Trophoblast cell (in vitro differentiated cells and primary cell): ENCODE measurements around the gene RIT1. TPM values are rescaled to one million over a fixed set of nuclear protein-coding genes. Genes with fewer than 3 reads are reported as not detected.

Experiments used
- DNase-seq, 2 donors: peaks; one replicate each; pipeline ENCODE4 v3.0.0-alpha.2; 2016
- H2AFZ ChIP-seq: 2 replicates; pipeline ENCODE4 v1.6.1; 2013; ENCODE audit warnings: low read length, moderate library complexity, mild to moderate bottlenecking; ENCODE audit not compliant: insufficient read depth, poor library complexity
- H2AK5ac ChIP-seq: 2 replicates; pipeline ENCODE4 v1.6.1; 2013; ENCODE audit warnings: mild to moderate bottlenecking, low read length
- H2BK120ac ChIP-seq: 2 replicates; pipeline ENCODE4 v1.6.1; 2013; ENCODE audit warnings: low read length, mild to moderate bottlenecking, moderate library complexity; ENCODE audit not compliant: insufficient read depth, poor library complexity
- H2BK12ac ChIP-seq: 2 replicates; pipeline ENCODE4 v1.6.1; 2013; ENCODE audit warnings: mild to moderate bottlenecking, low read length, moderate library complexity
- H2BK5ac ChIP-seq: 2 replicates; pipeline ENCODE4 v1.6.1; 2013; ENCODE audit warnings: low read length, low read depth, moderate library complexity, mild to moderate bottlenecking; ENCODE audit not compliant: poor library complexity
- H3K14ac ChIP-seq: 2 replicates; pipeline ENCODE4 v1.6.1; 2013; ENCODE audit warnings: mild to moderate bottlenecking, low read length
- H3K18ac ChIP-seq: 2 replicates; pipeline ENCODE4 v1.6.1; 2013; ENCODE audit warnings: mild to moderate bottlenecking, low read length
- H3K23ac ChIP-seq: 2 replicates; pipeline ENCODE4 v1.6.1; 2013; ENCODE audit warnings: low read length
- H3K27ac ChIP-seq: 2 replicates; pipeline ENCODE4 v1.5.1; 2013; ENCODE audit warnings: low read depth, mild to moderate bottlenecking, inconsistent platforms, low read length, moderate library complexity
- H3K27me3 ChIP-seq: 2 replicates; pipeline ENCODE4 v1.6.1; 2013; ENCODE audit warnings: inconsistent platforms, mild to moderate bottlenecking, low read length, moderate library complexity; ENCODE audit not compliant: insufficient read depth
- H3K36me3 ChIP-seq, 2 experiments: 1 replicate in 1 of 2; 2 replicates in 1 of 2; pipeline ENCODE4 v1.6.1; 2013; ENCODE audit warnings: low read length in 2 of 2, mild to moderate bottlenecking in 2 of 2, moderate library complexity in 1 of 2; ENCODE audit not compliant: insufficient read depth in 2 of 2, control insufficient read depth in 1 of 2
- H3K4ac ChIP-seq: 2 replicates; pipeline ENCODE4 v1.6.1; 2013; ENCODE audit warnings: low read depth, mild to moderate bottlenecking, low read length, moderate library complexity
- H3K4me1 ChIP-seq, 2 experiments: 1 replicate in 1 of 2; 2 replicates in 1 of 2; pipeline ENCODE4 v1.6.1; 2013; ENCODE audit warnings: low read length in 2 of 2, mild to moderate bottlenecking in 2 of 2, moderate library complexity in 1 of 2; ENCODE audit not compliant: insufficient read depth in 2 of 2, control insufficient read depth in 1 of 2
- H3K4me2 ChIP-seq: 2 replicates; pipeline ENCODE4 v1.6.1; 2013; ENCODE audit warnings: inconsistent platforms, mild to moderate bottlenecking, low read length, moderate library complexity
- H3K4me3 ChIP-seq: 2 replicates; pipeline ENCODE4 v1.5.1; 2013; ENCODE audit warnings: mild to moderate bottlenecking, low read depth, low read length, inconsistent platforms
- H3K79me1 ChIP-seq: one replicate; pipeline ENCODE4 v1.6.1; 2013; ENCODE audit warnings: low read length
- H3K79me2 ChIP-seq: 2 replicates; pipeline ENCODE4 v1.6.1; 2013; ENCODE audit warnings: low read length, mild to moderate bottlenecking; ENCODE audit not compliant: control insufficient read depth, insufficient read depth, poor library complexity
- H3K9ac ChIP-seq: 2 replicates; pipeline ENCODE4 v1.6.1; 2013; ENCODE audit warnings: mild to moderate bottlenecking, low read length
- H3K9me3 ChIP-seq: 2 replicates; pipeline ENCODE4 v1.6.1; 2013; ENCODE audit warnings: low read depth, mild to moderate bottlenecking, control low read depth, inconsistent platforms, low read length; ENCODE audit not compliant: insufficient read depth
- H4K12ac ChIP-seq: 2 replicates; pipeline ENCODE4 v1.6.1; 2013; ENCODE audit warnings: low read depth, mild to moderate bottlenecking, low read length, moderate library complexity
- H4K8ac ChIP-seq: 2 replicates; pipeline ENCODE4 v1.6.1; 2013; ENCODE audit warnings: low read depth, mild to moderate bottlenecking, low read length, moderate library complexity
- H4K91ac ChIP-seq: one replicate; pipeline ENCODE4 v1.6.1; 2013; ENCODE audit warnings: low read depth, mild to moderate bottlenecking, low read length, moderate library complexity
- WGBS: extraction: QIAGEN DNeasy Blood & Tissue Kit; methylation state at CpG from one replicate; pipeline ENCODE4 v1.1.7; 2013; ENCODE audit warnings: missing lambda C conversion rate; ENCODE audit not compliant: insufficient read length, insufficient coverage; ENCODE audit errors: extremely low coverage; 5-methylcytosine and 5-hydroxymethylcytosine counted together
- polyA plus RNA-seq: library from polyadenylated mRNA; stranded (reverse); fragments of 200-250 nt; gene quantifications from 2 replicates; pipeline ENCODE4 v1.2.3, GENCODE V29; 2013

RIT1 gene
- polyA plus RNA-seq, result 47.7 and 49.1 TPM in 2 replicates

GRCh38 chr1:155911156-155912055, at the start of gene RIT1:
Gene RIT1, minus strand, starts transcription at chr1:155911349. Its CDS starts 588 bp downstream, at chr1:155910761.
- Histone ChIP-seq H4K12ac (peak within 1 kb of the TSS; percentile 76), H3K27me3 (no peaks in the 10 kb centered on the region), H3K23ac (no peak within 1 kb of the TSS), H3K36me3 (peaks cover 37 to 43% of the 10 kb centered on the region in 2 experiments), H2BK120ac (peak within 1 kb of the TSS; percentile 23), H2BK5ac (no peak within 1 kb of the TSS), H2BK12ac (no peak within 1 kb of the TSS), H3K4ac (no peak within 1 kb of the TSS), H3K79me2 (peaks cover 3% of the 10 kb centered on the region), H3K14ac (peak within 1 kb of the TSS; percentile 23), H3K4me3 (peak within 1 kb of the TSS; percentile 82), H2AK5ac (no peak within 1 kb of the TSS), H3K9me3 (no peaks in the 10 kb centered on the region), H3K79me1 (peaks cover 6% of the 10 kb centered on the region), H3K18ac (peak within 1 kb of the TSS; percentile 18), H4K8ac (peak within 1 kb of the TSS; percentile 44), H3K9ac (peak within 1 kb of the TSS; percentile 71), H3K27ac (peak within 1 kb of the TSS; percentile 59), H3K4me1 (peaks cover 0 to 2% of the 10 kb centered on the region in 2 experiments), H2AFZ (peak within 1 kb of the TSS; percentile 37), H3K4me2 (peak within 1 kb of the TSS; percentile 87), H4K91ac (peak within 1 kb of the TSS; percentile 9)
- WGBS, result no CpG with 5 or more reads among the region's 34 CpGs
- DNase-seq, result peak; percentile 79 to 80

GRCh38 chr1:155960081-155960745, 49.1 kb upstream of the RIT1 start:
- no peaks in the 10 kb centered on the region for H3K9me3 ChIP-seq
- no peak overlapping the region for H2AK5ac ChIP-seq
- no peak overlapping the region for H3K9ac ChIP-seq
- no peaks in the 10 kb centered on the region for H3K79me2 ChIP-seq
- no peak overlapping the region for H4K8ac ChIP-seq
- peaks cover 61 to 68% of the 10 kb centered on the region in 2 experiments for H3K36me3 ChIP-seq
- no peak overlapping the region for H2AFZ ChIP-seq
- H3K27ac ChIP-seq, result no peak overlapping the region
- no peaks in the 10 kb centered on the region for H3K4me1 ChIP-seq
- H4K91ac ChIP-seq, result no peak overlapping the region
- H3K4me2 ChIP-seq, result no peak overlapping the region
- H2BK120ac ChIP-seq, result no peak overlapping the region
- no peak overlapping the region for H3K18ac ChIP-seq
- no peak overlapping the region for H3K4ac ChIP-seq
- H3K4me3 ChIP-seq, result no peak overlapping the region
- whole genome bisulfite sequencing, result no CpG with 5 or more reads among the region's 3 CpGs
- H2BK12ac ChIP-seq, result no peak overlapping the region
- H3K27me3 ChIP-seq, result no peaks in the 10 kb centered on the region
- no peak overlapping the region for H3K14ac ChIP-seq
- no peak overlapping the region for H4K12ac ChIP-seq
- no peak overlapping the region for H3K23ac ChIP-seq
- no peak overlapping the region for H2BK5ac ChIP-seq
- peak; percentile 75 to 89 for DNase-seq
- H3K79me1 ChIP-seq, result no peaks in the 10 kb centered on the region

- Histone ChIP-seq H2BK5ac (no peak overlapping the region), H2AK5ac (no peak overlapping the region), H3K4me1 (no peaks in the 10 kb centered on the region), H3K79me1 (no peaks in the 10 kb centered on the region), H3K79me2 (no peaks in the 10 kb centered on the region), H3K4me3 (no peak overlapping the region), H3K18ac (no peak overlapping the region), H2BK120ac (no peak overlapping the region), H4K12ac (no peak overlapping the region), H3K9me3 (no peaks in the 10 kb centered on the region), H4K91ac (no peak overlapping the region), H3K23ac (no peak overlapping the region), H3K4me2 (no peak overlapping the region), H3K9ac (no peak overlapping the region), H2BK12ac (no peak overlapping the region), H4K8ac (no peak overlapping the region), H3K27me3 (no peaks in the 10 kb centered on the region), H3K4ac (no peak overlapping the region), H2AFZ (no peak overlapping the region), H3K36me3 (peaks cover 54 to 70% of the 10 kb centered on the region in 2 experiments), H3K27ac (no peak overlapping the region), H3K14ac (no peak overlapping the region)
- DNase-seq, result peak; percentile 92 to 93
- WGBS, result no CpG with 5 or more reads among the region's 12 CpGs
Observed at GRCh38 chr1:155957411-155957915, 46.3 kb upstream of the RIT1 start.

GRCh38 chr1:155954645-155955044, 43.5 kb upstream of the RIT1 start:
- H2BK120ac ChIP-seq, result no peak overlapping the region
- H3K9ac ChIP-seq, result no peak overlapping the region
- no peak overlapping the region for H3K14ac ChIP-seq
- H3K27ac ChIP-seq, result no peak overlapping the region
- H3K9me3 ChIP-seq, result peaks cover 2% of the 10 kb centered on the region
- H3K4me3 ChIP-seq, result no peak overlapping the region
- no peaks in the 10 kb centered on the region for H3K27me3 ChIP-seq
- no peak overlapping the region for H3K18ac ChIP-seq
- H2AFZ ChIP-seq, result no peak overlapping the region
- H2BK12ac ChIP-seq, result no peak overlapping the region
- no peak overlapping the region for H3K4me2 ChIP-seq
- no peak overlapping the region for H3K4ac ChIP-seq
- no CpG with 5 or more reads among the region's 3 CpGs for WGBS
- no peak overlapping the region for H2AK5ac ChIP-seq
- no peak for DNase-seq
- no peak overlapping the region for H4K12ac ChIP-seq
- peaks cover 63 to 73% of the 10 kb centered on the region in 2 experiments for H3K36me3 ChIP-seq
- no peak overlapping the region for H3K23ac ChIP-seq
- no peak overlapping the region for H4K8ac ChIP-seq
- no peaks in the 10 kb centered on the region for H3K79me1 ChIP-seq
- no peak overlapping the region for H2BK5ac ChIP-seq
- no peaks in the 10 kb centered on the region for H3K4me1 ChIP-seq
- H4K91ac ChIP-seq, result no peak overlapping the region
- no peaks in the 10 kb centered on the region for H3K79me2 ChIP-seq
